ENCODE measurements around the gene DUSP1. TPM values are rescaled to one million over a fixed set of nuclear protein-coding genes. Genes with fewer than 3 reads are reported as not detected.

Gene DUSP1
- total and polyA plus RNA-seq, 2 donors (not counting 3 experiments of a cell fraction or from before 2014, with no cell fraction given) = 36.1 to 196 TPM

DNA sequence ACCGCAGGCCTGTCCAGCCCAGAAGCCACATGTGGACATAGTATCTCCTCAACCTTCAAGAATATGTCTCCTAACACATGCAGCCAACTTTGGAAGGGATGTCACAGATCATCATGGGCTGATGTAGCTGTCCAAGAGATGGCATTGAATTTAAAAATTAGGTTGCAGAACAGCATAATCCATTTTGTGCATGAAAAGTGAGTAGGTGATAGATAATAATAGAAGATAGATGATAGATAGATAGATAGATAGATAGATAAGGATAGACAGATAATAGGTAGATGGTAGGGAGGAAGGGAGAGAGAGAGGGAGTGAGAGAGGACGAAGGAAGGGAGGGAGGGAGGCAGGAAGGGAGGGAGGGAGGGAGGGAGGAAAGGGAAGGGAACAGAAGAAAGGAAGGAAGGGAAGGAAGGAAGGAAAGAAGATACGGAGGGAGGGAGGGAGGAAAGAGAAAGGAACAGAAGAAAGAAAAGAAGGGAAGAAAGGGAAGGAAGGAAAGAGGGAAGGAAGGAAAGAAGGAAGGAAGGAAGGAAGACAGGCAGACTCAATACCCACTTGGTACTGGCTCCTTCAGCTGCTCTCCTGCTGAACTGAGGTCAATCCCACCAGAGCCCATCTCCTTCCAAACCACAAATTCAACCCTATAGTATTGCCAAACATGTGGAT lies 34.2 kb upstream of the DUSP1 start:
- TF ChIP-seq JUN (IDR thresholded peaks at IDR 0.05; ENCODE audit: borderline replicate concordance, insufficient read depth, insufficient read length, low read depth) (no peak), POLR2AphosphoS5 (IDR thresholded peaks at IDR 0.05; ENCODE audit: insufficient read depth, low read depth, low read length) (no peak), EZH2 (IDR thresholded peaks at IDR 0.05; ENCODE audit: borderline replicate concordance, low read depth, low read length, severe bottlenecking) (no peak), GATA2 (IDR thresholded peaks at IDR 0.05; ENCODE audit: insufficient read depth, insufficient read length, low read depth, low read length) (no peak), POLR2A (IDR thresholded peaks at IDR 0.05; ENCODE audit: low read depth, low read length) (no peak), FOS (IDR thresholded peaks at IDR 0.05; ENCODE audit: borderline replicate concordance, insufficient read depth, low read length) (no peak), MYC (IDR thresholded peaks at IDR 0.05; ENCODE audit: low read depth, low read length) (no peak)
- TF ChIP-seq, protein P1, sequence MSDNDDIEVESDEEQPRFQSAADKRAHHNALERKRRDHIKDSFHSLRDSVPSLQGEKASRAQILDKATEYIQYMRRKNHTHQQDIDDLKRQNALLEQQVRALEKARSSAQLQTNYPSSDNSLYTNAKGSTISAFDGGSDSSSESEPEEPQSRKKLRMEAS (IDR thresholded peaks at IDR 0.05; ENCODE audit: insufficient read depth, insufficient read length) = no peak
- TF ChIP-seq, protein P2, sequence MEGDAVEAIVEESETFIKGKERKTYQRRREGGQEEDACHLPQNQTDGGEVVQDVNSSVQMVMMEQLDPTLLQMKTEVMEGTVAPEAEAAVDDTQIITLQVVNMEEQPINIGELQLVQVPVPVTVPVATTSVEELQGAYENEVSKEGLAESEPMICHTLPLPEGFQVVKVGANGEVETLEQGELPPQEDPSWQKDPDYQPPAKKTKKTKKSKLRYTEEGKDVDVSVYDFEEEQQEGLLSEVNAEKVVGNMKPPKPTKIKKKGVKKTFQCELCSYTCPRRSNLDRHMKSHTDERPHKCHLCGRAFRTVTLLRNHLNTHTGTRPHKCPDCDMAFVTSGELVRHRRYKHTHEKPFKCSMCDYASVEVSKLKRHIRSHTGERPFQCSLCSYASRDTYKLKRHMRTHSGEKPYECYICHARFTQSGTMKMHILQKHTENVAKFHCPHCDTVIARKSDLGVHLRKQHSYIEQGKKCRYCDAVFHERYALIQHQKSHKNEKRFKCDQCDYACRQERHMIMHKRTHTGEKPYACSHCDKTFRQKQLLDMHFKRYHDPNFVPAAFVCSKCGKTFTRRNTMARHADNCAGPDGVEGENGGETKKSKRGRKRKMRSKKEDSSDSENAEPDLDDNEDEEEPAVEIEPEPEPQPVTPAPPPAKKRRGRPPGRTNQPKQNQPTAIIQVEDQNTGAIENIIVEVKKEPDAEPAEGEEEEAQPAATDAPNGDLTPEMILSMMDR (IDR thresholded peaks at IDR 0.05; ENCODE audit: extremely low read depth in 1 of 2, insufficient read depth in 1 of 2, low read depth in 1 of 2, low read length in 2 of 2) = no peak
- Histone ChIP-seq H3K9ac (replicated peaks; ENCODE audit: extremely low read depth, insufficient read depth, low read length) (no peak overlapping the region), H3K4me2 (ENCODE audit: insufficient read depth, low read length) (no peak overlapping the region), H3K9me1 (replicated peaks; ENCODE audit: control insufficient read depth, extremely low read depth, insufficient read depth, low read length) (no peaks in the 10 kb centered on the region), H3K9me3 (replicated peaks; ENCODE audit: control insufficient read depth, insufficient read depth, low read length) (no peaks in the 10 kb centered on the region), H3K79me2 (ENCODE audit: control insufficient read depth, insufficient read depth, low read length) (no peaks in the 10 kb centered on the region), H4K20me1 (replicated peaks; ENCODE audit: control insufficient read depth, extremely low read depth, insufficient read depth, low read length) (no peaks in the 10 kb centered on the region), H3K4me3 (replicated peaks in 1 of 3; ENCODE audit: insufficient read depth in 1 of 3, low read depth in 1 of 3, low read length in 3 of 3) (no peak overlapping the region), H3K36me3 (ENCODE audit: control insufficient read depth in 2 of 2, extremely low read depth in 1 of 2, insufficient read depth in 2 of 2, low read length in 2 of 2) (no peaks in the 10 kb centered on the region), H3K27me3 (ENCODE audit: control insufficient read depth in 2 of 2, insufficient read depth in 2 of 2, low read length in 2 of 2) (no peaks in the 10 kb centered on the region), H3K27ac (ENCODE audit: insufficient read depth, low read depth, low read length) (no peak overlapping the region), H2AFZ (ENCODE audit: low read depth, low read length) (no peak overlapping the region), H3K4me1 (ENCODE audit: control insufficient read depth, extremely low read depth, insufficient read depth, low read length) (peaks cover 18% of the 10 kb centered on the region)
- CTCF ChIA-PET = interaction anchor here (0.6 kb wide), 1 partner anchor 13 kb away, joined by 3 read pairs; no protein-coding TSS in a partner anchor
- dilution Hi-C loops (cut with MboI; ENCODE audit: extremely low pct_ligation_motif_present, low sequenced_read_pairs) (no loop called here), intact Hi-C loops (cut with micrococcal nuclease) (no loop called here)
- DNase-seq (ENCODE audit: low read depth, low spot score) (no peak), FAIRE-seq (no peak)
- BruUV-seq (replicated peaks) = no TSS peak
- POLR2A ChIA-PET = no interaction called here
